Thyroid gland (tissue), 4 donors: ENCODE measurements around the gene KRT75.
"Not testable (repeated sequence)": the region's sequence is repeated elsewhere in the genome, so short reads cannot be mapped to it uniquely, and the experiment has no call there.

Experiments used
- CTCF ChIP-seq, 6 experiments: fragments of 200-600 bp in 3 of 6; fragments of 450-650 bp in 3 of 6; sonication (generic) in 3 of 6; IDR thresholded peaks; one replicate each; pipeline ENCODE4 v1.5.1; 2016 to 2019; ENCODE audit warnings: antibody characterized with exemption in 6 of 6, mild to moderate bottlenecking in 2 of 6, inconsistent platforms in 1 of 6, moderate library complexity in 1 of 6
- POLR2A ChIP-seq, 2 donors: fragments of 450-650 bp; IDR thresholded peaks; one replicate each; pipeline ENCODE4 v1.6.1; 2017; ENCODE audit warnings: antibody characterized with exemption in 2 of 2, mild to moderate bottlenecking in 2 of 2, moderate library complexity in 1 of 2

- not testable (repeated sequence) for TF ChIP-seq CTCF, POLR2A (IDR thresholded peaks at IDR 0.05)
Measured at GRCh38 chr12:52410589-52411248, 23.5 kb downstream of the KRT75 start.
